Measurements from ENCODE around the gene PSMB11.

The PSMB11 gene

DNA sequence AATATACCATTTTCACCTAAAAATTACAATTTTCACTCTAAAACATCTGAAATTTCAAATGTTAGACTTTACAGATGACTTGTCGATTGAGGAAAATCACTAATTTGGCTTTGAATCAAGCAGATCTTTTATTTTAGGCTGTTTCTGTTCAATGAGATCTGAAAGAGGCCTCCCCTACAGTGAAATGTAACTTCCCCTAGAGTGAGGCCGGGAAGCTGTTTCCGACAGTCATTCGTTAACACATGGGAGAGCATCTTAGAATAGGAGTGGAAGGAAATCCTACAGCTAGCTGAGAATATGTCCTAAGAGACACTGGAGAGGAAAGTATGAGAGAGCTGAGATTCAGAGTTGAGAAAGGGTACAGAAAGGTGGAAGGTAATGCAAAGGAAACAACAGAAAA lies 26.4 kb upstream of the PSMB11 start:
- DNase-seq: no peak

DNA sequence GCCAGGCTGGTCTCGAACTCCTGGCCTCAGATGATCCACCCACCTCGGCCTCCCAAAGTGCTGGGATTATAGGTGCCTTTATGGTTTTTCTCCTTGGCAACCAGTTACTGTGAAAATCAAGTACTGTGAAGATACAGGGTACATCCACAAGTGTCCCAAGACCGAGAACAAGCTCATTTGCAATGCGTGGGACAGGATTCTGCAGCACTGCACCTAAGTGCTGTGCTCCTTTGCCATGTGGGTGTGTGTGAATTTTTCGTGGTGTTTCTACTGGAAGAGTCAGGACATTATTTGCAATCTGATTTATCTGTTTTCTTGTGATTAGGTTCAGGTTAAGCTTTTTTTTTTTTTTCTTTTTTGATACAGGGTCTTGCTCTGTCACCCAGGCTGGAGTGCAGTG lies 24.9 kb upstream of the PSMB11 start:
- no peak for DNase-seq

DNA sequence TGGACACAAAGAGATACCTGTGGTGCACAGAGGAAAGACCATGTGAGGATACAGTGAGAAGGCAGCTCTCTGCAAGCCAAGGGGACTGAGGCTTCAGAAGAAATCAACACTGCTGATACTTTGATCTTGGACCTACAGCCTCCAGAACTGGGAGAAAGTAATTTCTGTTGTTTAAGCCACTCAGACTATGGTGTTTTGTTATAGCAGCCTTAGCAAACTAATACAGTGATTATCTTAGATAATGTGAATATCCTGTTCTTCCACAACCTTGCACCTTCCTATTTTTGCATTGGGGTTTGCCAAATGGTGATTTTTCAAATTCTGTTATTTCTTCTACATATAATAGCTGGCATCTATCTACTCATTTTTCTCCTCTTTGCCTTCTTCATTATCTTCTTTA lies 23.9 kb upstream of the PSMB11 start:
- DNase-seq: no peak

DNA sequence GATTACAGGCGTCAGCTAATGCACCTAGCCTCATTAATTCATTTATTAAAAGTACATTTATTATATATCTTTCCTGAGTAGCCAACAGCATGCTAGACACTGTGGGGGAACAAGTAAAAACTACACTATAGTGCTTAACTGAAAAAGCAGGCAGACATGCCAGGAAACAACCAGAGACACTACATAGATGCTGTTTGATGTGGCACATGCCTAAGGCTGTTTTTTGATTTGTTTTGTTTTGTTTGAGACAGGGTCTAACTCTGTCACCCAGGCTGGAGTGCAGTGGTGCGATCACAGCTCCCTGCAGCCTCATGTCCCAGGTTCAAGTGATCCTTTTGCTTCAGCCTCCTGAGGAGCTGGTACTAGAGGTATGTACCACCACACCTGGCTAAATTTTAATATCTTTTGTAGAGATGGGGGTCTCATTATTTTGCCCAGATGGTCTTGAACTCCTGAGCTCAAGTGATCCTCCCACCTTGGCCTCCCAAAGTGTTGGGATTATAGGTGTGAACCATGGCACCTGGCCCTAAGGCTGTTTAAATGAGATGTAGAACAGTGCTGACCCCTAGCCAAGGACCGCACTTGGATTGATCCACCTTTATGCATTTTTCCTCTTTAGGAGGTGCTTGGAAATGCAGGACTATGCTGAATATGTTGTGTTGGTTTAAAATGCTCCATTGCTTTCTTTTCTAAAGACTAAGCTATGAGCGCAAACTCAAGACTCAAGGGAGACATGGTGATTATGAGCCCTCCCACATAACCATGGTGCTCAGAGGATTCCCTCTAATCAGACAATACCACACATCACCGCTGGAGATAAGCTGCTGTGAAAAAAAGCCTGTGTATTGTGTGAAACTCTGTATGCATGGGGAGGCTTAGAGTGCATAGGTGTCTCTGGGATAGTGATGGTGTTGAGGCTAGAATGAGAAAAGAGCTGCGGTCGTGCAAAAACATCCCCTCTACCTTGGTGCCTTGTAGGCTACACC lies 21.6 kb upstream of the PSMB11 start:
- no peak for DNase-seq

DNA sequence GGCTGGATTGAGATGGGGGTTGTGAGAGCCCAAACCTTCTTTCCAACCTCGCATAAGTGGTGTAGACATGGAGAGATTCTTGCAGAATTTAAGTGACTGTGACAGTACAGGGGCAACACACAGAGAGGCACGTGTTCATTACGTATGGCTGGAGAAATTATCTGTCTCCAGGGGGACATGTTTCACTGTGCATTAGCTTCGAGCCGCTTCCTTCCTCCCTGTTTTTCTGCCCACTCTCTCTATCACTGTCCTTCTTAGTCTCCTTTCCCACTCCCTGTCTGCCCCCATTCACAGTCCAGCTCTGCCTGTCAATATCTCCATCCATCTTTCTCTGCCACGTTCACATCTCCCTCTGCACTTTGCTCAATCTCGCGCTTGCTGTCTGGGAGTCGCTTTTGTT lies 20.6 kb upstream of the PSMB11 start:
- DNase-seq: no peak

DNA sequence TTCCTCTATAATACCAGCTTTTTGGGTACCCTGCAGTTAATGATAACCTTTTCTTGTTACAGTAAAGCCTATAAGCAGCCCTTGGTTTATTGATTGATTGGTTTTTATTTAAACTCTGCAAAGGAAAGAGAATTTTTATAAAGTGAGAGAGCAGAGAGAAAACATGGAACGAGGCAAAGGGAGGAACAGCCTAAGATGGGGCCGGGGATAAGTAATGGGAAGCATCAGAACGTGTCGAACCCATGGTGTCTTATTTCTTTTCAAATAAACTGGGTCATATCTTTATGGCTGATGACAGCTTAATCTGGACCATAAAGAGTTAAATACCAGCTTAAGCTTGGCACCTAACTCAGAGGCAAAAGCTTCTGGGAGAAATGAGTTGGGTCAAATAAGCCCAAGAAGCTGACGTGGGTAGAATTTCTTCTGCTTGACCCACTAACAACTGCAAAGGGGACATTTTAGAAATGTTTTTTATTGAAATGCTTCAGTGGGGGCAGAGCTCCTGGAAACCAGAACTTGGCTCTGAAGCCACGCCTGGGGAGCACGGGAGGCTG lies 20.0 kb upstream of the PSMB11 start:
- no peak for DNase-seq

DNA sequence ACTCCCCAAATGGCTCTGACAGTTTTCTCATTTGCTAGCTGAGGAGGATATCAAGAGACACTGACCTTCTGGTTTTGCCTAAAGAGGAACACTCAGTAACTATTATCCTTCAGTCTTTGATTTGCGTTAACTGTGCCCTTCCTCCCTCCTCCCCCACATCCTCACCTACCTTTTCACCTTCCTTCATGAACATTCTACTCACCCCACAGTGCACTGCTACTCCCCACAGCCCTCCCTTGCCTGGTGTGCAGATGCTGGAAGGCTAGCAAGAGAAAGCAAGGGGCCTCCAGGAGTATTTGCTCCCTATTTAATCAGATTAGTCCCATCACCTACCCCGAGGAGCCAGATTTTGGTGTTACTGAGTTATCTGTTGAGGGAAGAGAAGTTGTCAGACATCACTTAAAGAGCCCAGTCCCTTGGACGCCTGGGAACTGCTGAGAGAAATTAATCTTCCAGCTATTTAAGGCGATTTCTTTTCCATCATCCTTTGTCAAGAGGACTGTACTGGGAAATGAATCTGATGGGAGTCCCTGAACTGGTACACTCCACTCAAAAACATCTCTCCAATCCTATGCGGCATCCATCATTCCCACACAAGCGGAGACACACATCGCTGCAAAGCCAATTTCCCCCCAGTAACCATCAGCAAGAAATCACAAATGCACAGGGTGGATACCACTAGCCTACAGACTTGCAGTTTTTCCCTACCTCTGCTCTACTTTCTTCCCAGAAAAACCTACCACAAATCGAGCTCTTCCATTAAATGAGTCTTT lies 18.8 kb upstream of the PSMB11 start:
- no peak for DNase-seq

DNA sequence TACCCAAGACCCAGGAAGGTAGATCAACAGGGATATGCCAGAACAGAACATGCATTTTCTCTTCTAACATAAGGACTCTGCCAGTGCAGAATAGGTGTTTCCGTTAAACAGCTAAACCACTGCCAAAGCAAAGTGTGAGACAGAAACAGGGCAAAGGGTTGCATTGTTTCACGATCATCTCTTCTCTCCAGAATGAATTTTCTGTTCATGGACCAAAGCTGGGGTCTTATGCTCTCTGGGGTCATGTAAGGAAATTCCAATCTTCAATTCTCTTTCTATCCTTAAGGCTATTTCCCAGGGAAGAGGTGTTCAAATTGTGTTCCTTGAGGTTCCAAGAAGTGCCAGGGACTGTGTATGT lies 18.2 kb upstream of the PSMB11 start:
- DNase-seq: no peak

DNA sequence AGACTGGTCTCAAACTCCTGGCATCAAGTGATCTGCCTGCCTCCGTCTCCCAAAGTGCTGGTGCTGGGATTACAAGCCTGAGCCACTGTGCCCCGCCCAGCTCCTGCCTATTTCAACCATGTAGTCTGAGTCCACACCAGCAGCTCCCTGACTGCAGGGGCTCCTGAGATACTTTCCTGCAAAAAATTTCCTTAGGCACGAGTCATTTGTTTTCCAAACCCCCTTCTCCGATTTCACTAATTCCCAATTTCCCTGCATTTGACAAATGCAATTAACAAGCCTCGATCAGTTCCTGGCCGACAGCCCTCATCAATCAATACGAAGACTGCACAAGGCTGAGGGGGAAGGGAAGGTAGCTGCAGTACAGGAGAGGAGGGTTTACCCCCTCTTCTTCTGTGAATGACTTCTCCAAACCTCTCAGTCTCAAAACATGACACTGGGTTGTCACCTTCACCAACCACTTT lies 17.4 kb upstream of the PSMB11 start:
- no peak for DNase-seq

DNA sequence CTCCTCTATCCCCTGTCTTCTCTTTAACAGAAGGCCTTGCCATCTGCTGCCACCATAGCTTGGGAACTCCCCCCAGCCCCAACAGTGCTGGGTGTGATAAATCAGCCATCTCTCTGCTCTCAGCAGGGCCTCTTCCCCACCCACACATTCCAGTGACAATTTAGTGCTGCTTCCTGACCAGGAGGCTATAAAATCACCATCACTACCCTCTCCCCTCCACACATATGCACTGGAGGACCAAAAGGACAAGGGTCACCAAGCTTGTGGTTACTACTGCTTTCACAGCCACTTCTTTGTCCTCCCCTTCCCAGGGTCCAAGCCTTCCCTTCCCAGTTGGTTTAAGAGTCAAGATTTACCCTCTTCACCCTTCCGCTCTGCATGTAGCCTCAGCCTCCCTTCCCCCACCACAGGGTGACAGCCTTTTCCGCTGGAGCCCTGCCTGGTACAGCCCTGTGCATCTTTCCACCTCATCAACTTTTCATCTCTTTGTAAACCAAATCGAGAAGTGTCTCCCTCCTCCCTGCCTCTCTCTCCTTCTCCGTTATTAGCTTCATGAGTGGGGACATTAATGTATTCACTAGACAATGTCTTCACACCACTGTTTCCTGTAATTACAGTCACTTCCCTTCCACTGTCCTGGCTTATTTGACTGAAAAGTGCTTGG lies 16.7 kb upstream of the PSMB11 start:
- DNase-seq: no peak

DNA sequence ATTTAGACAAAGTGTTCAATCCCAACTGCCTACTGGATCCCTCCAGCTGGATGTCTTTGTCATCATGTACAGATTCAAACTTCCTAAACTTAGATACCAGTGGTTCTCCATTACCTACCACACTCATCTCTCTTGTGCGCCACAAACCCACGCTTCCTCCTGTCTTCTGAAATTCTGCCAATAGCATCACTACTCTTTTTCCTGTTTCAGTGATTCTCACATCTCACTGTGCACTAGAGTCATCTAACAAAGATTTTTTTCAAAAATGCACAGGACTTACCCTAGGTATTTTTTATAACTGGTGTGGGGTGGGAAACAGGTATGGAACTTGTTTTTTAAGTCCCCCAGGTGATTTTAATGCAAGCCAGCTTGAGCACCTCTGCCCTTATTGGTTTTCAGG lies 13.2 kb upstream of the PSMB11 start:
- DNase-seq: no peak

DNA sequence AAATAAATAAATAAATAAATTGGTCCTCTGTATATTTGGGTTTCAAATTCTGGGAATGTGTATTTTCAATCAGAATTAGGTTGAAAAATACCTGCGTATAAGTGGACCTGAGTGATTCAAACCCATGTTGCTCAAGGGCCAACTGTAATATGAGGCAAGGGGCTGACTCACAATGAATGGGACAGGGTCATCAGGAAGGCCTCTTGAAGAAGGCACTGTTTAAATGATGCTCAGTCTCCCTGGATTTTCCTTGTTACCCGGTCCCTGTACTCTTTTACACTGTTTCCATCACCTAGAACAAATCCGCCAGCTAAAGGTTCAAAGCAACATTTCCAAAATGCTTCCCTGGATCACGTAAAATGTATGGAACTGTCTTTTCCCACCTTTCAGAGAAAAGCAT lies 11.1 kb upstream of the PSMB11 start:
- no peak for DNase-seq

DNA sequence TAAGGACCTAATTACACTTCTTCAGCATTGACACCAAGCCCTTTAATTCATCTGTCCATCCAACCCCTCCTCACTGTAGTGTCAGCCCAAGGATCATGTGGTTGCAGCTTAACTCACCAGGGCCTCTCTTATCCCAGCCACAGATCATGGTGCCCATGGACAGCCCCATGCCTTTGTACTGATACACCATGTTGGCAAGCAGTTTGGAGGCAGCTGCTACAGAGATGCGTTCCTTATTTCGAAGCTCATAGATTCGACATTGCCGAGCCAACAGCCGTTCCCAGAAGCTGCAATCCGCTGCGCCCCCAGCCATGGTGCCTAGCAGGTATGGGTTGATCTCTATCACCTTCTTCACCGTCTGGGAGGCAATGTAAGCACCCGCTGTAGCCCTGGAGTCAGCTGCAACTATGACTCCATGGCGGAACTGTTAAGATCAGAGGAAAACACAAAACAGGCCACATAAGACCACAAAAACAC lies 8.7 kb upstream of the PSMB11 start:
- DNase-seq: no peak

DNA sequence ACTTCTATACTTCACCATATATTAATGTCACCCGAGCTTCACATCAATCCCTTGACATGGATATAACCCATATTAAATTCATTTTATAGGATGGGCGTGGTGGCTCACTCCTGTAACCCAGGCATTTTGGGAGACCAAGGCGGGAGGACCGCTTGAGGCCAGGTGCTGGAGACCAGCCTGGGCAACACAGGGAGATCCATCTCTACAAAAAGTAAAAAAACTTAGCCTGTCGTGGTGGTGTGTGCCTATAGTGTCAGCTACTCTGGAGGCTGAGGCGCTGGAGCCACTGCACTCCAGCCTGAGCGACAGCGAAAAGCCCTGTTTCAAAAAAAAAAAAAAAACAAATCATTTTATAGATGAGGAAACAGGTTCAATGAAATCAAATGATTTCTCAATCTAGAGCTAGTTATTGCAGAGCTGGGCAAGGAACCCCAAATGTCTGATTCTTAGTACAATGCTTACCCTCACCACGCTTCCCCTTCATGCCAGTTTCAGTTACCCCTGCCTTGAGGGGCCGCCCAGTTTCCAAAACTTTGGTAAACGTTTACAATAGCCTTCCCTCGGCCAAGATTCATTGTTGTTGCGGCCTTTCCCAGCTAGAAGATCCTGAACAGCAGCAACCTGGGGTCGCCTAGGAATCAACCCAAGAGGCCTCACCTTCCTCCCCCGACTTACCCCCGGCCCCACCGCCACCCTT lies 8.1 kb upstream of the PSMB11 start:
- no peak for DNase-seq

DNA sequence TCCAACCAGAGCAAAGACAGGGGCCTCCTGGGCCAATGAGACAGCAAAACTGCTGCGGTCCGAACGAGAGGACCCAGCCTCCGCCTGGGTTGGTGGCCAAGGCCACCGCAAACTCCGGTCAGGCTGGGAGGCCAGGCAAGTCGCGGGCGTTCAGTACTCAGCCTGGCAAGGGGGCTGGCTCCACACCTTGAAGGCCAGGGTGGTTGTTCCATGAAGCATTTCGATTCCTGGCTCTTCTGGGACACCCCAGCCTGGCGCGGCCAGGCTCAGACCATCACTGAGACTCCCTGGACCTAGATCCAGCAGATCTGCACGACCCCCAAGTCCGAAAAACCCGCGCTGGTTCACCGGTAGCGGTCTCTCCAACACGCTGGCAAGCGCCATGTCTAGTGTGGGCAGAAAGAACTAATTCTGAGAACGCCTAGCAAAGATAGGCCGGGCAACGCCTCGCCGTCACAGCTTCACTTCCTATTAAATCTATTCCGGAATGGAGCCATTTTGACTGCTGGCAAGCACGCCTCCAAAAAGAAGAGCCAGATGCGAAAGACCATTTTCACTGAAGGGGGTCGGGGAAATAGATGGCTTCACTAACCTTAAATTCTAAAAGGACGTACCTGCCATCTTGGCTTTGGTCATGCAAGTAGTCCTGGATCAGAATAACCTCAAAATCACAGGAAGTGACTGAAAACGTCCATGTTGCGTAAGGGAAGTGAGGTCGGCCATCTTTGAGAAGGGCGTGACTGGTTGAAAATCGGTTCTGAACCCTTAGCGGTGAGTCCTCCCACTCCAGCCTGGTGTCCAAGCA lies 7.3 kb upstream of the PSMB11 start, which contains the start of gene PSMB5:
Gene PSMB5, minus strand, starts transcription at position 403 of the 805 bp plus-strand sequence. Its CDS starts 19 bp downstream, at position 384.
- no peak for DNase-seq

DNA sequence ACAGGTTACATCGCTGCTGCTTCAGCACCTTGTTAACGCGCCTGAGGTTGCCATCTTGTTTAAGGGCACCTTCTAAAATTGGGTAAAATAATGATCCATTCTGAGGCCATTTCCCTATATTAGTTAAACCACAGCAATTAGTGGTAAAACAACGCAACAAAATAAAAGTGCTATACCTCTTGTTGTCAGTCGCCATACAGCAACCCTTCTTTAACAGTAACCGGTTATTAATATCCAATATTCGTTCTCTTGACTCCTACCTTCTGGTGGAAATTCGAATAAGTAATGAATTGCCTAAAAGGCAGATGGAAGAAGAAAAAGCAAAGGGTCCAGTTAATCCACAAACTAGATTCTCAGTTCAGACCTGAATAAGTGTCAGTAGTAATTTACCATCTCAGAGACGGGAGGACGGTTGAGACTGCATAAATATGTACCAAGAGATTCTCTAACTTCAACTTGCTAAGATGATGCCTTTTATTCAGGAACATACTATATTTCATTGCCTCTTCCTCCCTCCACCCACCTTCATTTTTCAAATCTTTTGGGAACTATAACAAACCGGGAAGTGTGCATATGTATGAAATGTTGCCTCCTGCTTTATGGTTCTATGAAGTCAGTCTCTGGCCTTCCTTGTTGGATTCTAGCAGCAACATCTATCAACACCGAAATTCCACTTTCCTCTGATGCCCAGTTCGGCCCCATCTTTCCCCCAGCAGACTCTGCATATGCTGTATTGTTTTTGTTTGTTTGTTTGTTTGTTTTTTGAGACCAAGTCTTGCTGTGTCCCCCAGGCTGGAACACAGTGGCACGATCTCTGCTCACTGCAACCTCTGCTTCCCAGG lies 6.5 kb upstream of the PSMB11 start:
- DNase-seq: no peak

DNA sequence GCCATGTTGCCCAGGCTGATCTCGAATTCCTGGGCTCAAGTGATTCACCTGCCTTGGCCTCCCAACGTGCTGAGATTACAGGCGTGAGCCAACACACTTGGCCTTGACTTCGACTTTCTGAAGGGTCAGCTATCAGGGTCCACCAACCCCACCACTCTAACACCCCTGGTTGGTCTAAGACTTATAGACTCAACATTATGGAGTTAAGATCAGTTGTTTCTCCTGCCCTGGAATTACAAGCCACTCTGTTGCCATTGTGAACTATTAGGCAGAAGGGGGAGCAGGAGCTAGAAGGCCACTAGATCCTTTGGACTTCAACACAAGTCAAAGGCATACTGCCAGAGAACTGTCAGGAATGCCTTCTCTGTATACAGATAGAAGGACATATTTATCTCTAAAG lies 1.9 kb upstream of the PSMB11 start:
- no peak for DNase-seq

DNA sequence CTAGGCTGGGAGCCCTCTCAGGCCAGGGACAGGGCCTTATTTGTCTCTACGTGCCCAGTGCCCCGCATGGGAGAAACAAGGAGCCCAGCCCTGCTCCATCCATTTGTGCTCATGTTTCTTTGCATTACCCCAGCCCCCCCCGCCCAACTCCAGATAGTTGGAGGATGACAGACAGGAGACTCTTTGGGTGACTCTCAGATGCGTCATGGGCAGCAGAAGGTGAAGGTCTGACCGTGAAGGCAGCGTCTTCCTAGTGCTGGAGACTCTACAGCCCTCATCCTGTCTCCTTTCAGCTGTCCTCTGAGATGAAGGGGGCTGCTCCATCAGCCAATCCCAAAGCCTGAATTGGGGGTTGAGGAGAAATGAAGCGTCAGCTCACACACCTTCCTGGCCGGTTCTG lies 283 bp upstream of the PSMB11 start:
- no peak for DNase-seq

DNA sequence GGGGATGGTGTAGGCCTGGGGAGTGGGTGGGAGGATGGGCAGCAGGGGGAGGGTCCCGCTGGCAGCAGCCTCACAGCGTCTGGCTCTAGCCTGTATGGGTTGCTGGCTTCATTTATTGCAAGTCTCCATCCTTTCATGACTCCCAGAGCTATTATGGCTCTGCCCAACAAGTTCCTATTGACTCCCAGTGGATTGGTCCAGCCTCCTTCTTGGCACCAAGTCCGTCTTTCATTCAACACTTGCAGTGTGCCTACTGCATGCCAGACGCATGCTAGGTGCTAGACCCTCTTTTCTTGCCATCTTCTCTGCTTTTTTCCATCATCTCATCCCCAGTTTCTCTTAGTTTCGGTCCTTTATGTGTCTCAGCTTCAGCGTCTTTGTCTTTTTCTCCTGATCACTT lies 1.1 kb downstream of the PSMB11 start:
- DNase-seq: no peak

DNA sequence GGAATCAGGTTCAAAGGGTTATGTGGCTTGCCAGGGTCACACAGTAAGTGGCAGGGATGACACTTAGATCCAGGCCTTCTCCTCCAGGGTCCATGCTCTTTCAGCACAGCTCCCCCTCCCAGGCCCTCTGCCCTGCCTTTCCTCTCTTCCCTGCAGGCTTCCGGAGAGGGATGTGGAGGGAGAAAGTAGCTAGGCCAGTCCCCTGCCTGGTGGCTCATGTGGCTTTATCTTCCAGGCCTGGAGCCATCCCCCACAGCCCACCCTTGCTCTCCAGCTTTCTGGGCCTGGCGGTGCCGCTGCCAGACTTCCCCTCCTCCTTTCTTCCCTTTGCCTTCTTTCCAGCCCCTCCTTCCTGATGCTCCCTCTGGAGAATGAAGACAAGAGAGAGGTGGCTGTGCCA lies 1.7 kb downstream of the PSMB11 start:
- no peak for DNase-seq

DNA sequence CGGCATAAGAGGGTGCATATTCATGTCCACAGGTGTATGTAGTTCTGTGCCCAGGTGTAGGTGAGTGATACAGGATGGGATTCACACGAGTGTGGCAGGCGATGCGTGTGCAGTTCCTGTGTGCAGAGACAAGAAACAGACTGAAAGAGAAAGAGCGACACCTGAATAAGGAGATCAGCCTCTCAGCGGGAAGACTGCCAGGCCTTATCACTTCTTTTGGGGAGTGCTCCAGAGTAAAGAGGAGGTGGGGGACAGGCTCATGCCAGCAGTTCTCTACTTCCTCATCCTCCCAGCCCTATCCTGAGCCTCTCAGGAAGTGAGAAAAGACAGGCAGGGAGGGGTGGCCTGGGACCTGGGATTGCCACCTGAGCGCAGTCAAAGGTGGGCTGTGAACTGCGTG lies 2.8 kb downstream of the PSMB11 start:
- DNase-seq: no peak

Measured in NCI-H2107 (cell line).